OCI-LY7 (cell line): ENCODE data around the gene CHRNA4. TPM values are rescaled to one million over a fixed set of nuclear protein-coding genes. Genes with fewer than 3 reads are reported as not detected.

Source experiments
- BruUV-seq: library from RNA; stranded (reverse); fragments of 400-500 nt; replicated peaks from 2 replicates; lab custom pipeline; 2021; lab: Mats Ljungman, UMichigan
- CTCF ChIA-PET: fragments of 300-600 bp; sonication (Branson Sonifier 250); formaldehyde crosslinking; loops from one replicate; lab custom pipeline; 2022; ENCODE audit warnings: antibody characterized with exemption; ENCODE audit not compliant: unreplicated experiment; lab: Charles Lee
- POLR2A ChIA-PET: fragments of 300-600 bp; sonication (Branson Sonifier 250); formaldehyde crosslinking; loops from one replicate; lab custom pipeline; 2022; ENCODE audit warnings: antibody characterized with exemption; lab: Charles Lee
- DNase-seq: peaks from one replicate; pipeline ENCODE4 v3.0.0-alpha.2; 2015; ENCODE audit warnings: low spot score
- H2AFZ ChIP-seq: fragments of 200-600 bp; sonication (generic), shearing (Covaris generic); 2 replicates; pipeline ENCODE4 v1.6.1; 2014; ENCODE audit warnings: mild to moderate bottlenecking, antibody characterized with exemption, low read length, moderate library complexity
- H3K27ac ChIP-seq: fragments of 200-600 bp; sonication (generic); 2 replicates; pipeline ENCODE4 v1.5.1; 2014; ENCODE audit warnings: mixed run types, low read depth, mild to moderate bottlenecking, moderate library complexity, low read length, inconsistent platforms; ENCODE audit not compliant: poor library complexity, severe bottlenecking
- H3K36me3 ChIP-seq: fragments of 200-600 bp; sonication (generic); 2 replicates; pipeline ENCODE4 v1.6.1; 2014; ENCODE audit warnings: mild to moderate bottlenecking, antibody characterized with exemption, low read length, moderate library complexity, mixed read lengths; ENCODE audit not compliant: insufficient read depth
- H3K4me1 ChIP-seq: fragments of 200-600 bp; sonication (generic); 2 replicates; pipeline ENCODE4 v1.5.1; 2014; ENCODE audit warnings: mild to moderate bottlenecking, low read length; ENCODE audit not compliant: insufficient read depth, poor library complexity, severe bottlenecking
- H3K4me2 ChIP-seq: fragments of 200-600 bp; sonication (generic); 2 replicates; pipeline ENCODE4 v1.6.1; 2014; ENCODE audit warnings: mild to moderate bottlenecking, low read length
- H3K4me3 ChIP-seq: fragments of 200-600 bp; sonication (generic); 2 replicates; pipeline ENCODE4 v1.5.1; 2014; ENCODE audit warnings: mild to moderate bottlenecking, low read depth, low read length; ENCODE audit not compliant: poor library complexity, severe bottlenecking
- H3K79me2 ChIP-seq: fragments of 200-600 bp; sonication (generic); 2 replicates; pipeline ENCODE4 v1.6.1; 2016; ENCODE audit warnings: low read depth, mild to moderate bottlenecking, low read length, moderate library complexity, mixed read lengths; ENCODE audit not compliant: insufficient read depth
- H3K9me2 ChIP-seq: fragments of 200-600 bp; sonication (generic); 2 replicates; pipeline ENCODE4 v1.6.1; 2016; ENCODE audit warnings: mild to moderate bottlenecking, low read length, mixed read lengths; ENCODE audit not compliant: insufficient read depth
- H3K9me3 ChIP-seq: fragments of 200-600 bp; sonication (generic); 2 replicates; pipeline ENCODE4 v1.6.1; 2014; ENCODE audit warnings: mild to moderate bottlenecking, mixed run types, low read length, mixed read lengths
- H4K20me1 ChIP-seq: fragments of 200-600 bp; sonication (generic); 2 replicates; pipeline ENCODE4 v1.6.1; 2014; ENCODE audit warnings: mild to moderate bottlenecking, antibody characterized with exemption, low read length, moderate library complexity, mixed read lengths; ENCODE audit not compliant: insufficient read depth
- EZH2phosphoT487 ChIP-seq: fragments of 200-600 bp; sonication (generic); IDR thresholded peaks from 2 replicates; pipeline ENCODE4 v1.6.1; 2018; ENCODE audit warnings: low read depth, borderline replicate concordance, mild to moderate bottlenecking, mixed run types, antibody characterized with exemption, low read length, moderate library complexity, mixed read lengths
- intact Hi-C: fragments of 100-400 bp; cut with micrococcal nuclease; formaldehyde crosslinking; loops from one replicate; pipeline ENCODE4 v1.10.0; 2022; ENCODE audit not compliant: unreplicated experiment
- total RNA-seq, 2 experiments: library from RNA; depleted of rRNA in 1 of 2; stranded (reverse); fragments of >200 nt in 1 of 2; shearing (Covaris generic) in 1 of 2; gene quantifications; 2 replicates each; pipeline ENCODE4 v1.2.3, GENCODE V29; 2014 to 2022
- TF ChIP-seq, protein P1 (sequence below): fragments of 200-600 bp; sonication (generic); conservative IDR thresholded peaks from 2 replicates; pipeline ENCODE4 v1.5.1; 2014; ENCODE audit warnings: mild to moderate bottlenecking, antibody characterized with exemption, low read length, moderate library complexity, mixed read lengths

The CHRNA4 gene
- total RNA-seq, 2 experiments from 2014 or later = not detected

GRCh38 chr20:63347950-63348827 lies 13.0 kb downstream of the CHRNA4 start:
- no peaks in the 10 kb centered on the region for H3K4me1 ChIP-seq
- no peak for DNase-seq
- TF ChIP-seq EZH2phosphoT487 = no peak
- TF ChIP-seq, protein P1, sequence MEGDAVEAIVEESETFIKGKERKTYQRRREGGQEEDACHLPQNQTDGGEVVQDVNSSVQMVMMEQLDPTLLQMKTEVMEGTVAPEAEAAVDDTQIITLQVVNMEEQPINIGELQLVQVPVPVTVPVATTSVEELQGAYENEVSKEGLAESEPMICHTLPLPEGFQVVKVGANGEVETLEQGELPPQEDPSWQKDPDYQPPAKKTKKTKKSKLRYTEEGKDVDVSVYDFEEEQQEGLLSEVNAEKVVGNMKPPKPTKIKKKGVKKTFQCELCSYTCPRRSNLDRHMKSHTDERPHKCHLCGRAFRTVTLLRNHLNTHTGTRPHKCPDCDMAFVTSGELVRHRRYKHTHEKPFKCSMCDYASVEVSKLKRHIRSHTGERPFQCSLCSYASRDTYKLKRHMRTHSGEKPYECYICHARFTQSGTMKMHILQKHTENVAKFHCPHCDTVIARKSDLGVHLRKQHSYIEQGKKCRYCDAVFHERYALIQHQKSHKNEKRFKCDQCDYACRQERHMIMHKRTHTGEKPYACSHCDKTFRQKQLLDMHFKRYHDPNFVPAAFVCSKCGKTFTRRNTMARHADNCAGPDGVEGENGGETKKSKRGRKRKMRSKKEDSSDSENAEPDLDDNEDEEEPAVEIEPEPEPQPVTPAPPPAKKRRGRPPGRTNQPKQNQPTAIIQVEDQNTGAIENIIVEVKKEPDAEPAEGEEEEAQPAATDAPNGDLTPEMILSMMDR = no peak
- H2AFZ ChIP-seq = no peak overlapping the region
- intact Hi-C loops = no loop called here
- no peaks in the 10 kb centered on the region for H3K79me2 ChIP-seq
- ChIA-PET POLR2A (interaction anchor here (0.6 kb wide), 1 partner anchor 30 kb away, joined by 3 read pairs; no protein-coding TSS in a partner anchor), CTCF (no interaction called here)
- H3K4me2 ChIP-seq = no peak overlapping the region
- H3K9me2 ChIP-seq = no peaks in the 10 kb centered on the region
- no peaks in the 10 kb centered on the region for H4K20me1 ChIP-seq
- no peaks in the 10 kb centered on the region for H3K36me3 ChIP-seq
- no peak overlapping the region for H3K27ac ChIP-seq
- H3K9me3 ChIP-seq = no peaks in the 10 kb centered on the region
- no TSS peak for BruUV-seq
- H3K4me3 ChIP-seq = no peak overlapping the region

DNA sequence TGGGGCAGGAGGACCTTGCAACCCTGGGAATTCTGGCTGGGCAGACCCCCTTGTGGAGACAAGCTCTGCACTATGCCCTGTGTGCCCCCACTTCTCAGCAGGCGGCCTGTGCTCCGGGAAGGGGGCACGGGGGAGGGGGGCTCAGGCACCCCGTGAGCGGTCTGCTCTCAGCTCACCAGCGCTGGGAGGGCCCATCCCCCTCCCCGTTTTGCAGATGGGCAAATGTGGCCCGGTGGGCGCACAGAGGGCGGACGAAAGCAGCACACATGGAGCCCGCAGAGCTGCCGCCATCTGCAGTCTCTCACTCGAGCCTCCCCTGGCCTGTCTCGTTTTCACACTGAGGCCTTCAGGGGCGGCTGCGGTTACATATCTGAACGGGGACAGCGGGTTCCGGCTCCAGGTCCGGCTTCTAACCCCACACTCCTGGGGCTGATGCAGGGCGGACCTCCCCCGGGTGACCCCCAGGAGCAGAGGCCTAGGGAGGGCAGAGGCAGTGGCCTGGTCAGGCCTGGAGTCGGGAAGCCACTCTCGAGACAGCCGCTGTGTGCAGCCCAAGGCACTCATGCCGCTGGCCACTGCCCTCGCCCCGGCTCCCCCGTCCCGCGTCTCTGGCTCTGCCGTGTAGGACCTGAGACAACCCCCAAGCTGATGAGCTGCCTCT lies 13.9 kb downstream of the CHRNA4 start:
- Histone ChIP-seq H3K9me2 (no peaks in the 10 kb centered on the region), H3K36me3 (no peaks in the 10 kb centered on the region), H3K27ac (no peak overlapping the region), H3K4me2 (no peak overlapping the region), H3K4me3 (no peak overlapping the region), H4K20me1 (no peaks in the 10 kb centered on the region), H3K79me2 (no peaks in the 10 kb centered on the region), H3K4me1 (no peaks in the 10 kb centered on the region), H3K9me3 (no peaks in the 10 kb centered on the region), H2AFZ (no peak overlapping the region)
- ChIA-PET POLR2A (no interaction called here), CTCF (no interaction called here)
- TF ChIP-seq EZH2phosphoT487 = no peak
- TF ChIP-seq, protein P1 = no peak
- no peak for DNase-seq
- intact Hi-C loops = no loop called here
- no TSS peak for BruUV-seq
